AG09309 (cell line): ENCODE results near the gene LRRC1.

Source experiments
- DNase-seq: peaks from one replicate; pipeline ENCODE4 v3.0.0-alpha.2; 2010; ENCODE audit warnings: low read depth
- H3K4me3 ChIP-seq: 2 replicates; pipeline ENCODE4 v1.5.1; 2011; ENCODE audit warnings: mild to moderate bottlenecking, low read depth, low read length, moderate library complexity; ENCODE audit not compliant: control insufficient read depth
- TF ChIP-seq, protein P1 (sequence below): IDR thresholded peaks from 2 replicates; pipeline ENCODE4 v1.5.1; 2011; ENCODE audit warnings: mild to moderate bottlenecking, low read depth, low read length, inconsistent platforms; ENCODE audit not compliant: insufficient read depth, control insufficient read depth; ENCODE audit errors: missing control alignments

Gene LRRC1

DNA sequence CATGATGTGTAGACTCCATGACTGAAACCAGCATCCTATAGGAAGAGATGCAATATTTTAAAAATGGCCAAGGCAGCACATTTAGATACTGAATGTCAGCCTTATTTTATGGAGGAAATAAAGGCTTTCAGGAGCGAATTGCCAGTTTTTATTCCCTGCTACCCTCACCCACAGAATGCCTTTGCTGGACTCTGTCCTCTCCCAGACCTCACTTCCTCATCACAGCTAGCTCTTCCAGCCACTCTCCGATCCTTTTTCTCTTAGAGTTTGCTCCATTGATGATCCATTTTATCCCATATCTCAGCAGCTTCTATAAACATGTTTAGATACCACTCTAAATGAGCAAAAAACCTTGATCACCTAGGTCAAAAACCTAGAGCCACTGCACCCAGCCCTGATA is 137.7 kb downstream of the LRRC1 start:
- no peak overlapping the region for H3K4me3 ChIP-seq
- DNase-seq, result no peak
- TF ChIP-seq, protein P1, sequence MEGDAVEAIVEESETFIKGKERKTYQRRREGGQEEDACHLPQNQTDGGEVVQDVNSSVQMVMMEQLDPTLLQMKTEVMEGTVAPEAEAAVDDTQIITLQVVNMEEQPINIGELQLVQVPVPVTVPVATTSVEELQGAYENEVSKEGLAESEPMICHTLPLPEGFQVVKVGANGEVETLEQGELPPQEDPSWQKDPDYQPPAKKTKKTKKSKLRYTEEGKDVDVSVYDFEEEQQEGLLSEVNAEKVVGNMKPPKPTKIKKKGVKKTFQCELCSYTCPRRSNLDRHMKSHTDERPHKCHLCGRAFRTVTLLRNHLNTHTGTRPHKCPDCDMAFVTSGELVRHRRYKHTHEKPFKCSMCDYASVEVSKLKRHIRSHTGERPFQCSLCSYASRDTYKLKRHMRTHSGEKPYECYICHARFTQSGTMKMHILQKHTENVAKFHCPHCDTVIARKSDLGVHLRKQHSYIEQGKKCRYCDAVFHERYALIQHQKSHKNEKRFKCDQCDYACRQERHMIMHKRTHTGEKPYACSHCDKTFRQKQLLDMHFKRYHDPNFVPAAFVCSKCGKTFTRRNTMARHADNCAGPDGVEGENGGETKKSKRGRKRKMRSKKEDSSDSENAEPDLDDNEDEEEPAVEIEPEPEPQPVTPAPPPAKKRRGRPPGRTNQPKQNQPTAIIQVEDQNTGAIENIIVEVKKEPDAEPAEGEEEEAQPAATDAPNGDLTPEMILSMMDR, result no peak

DNA sequence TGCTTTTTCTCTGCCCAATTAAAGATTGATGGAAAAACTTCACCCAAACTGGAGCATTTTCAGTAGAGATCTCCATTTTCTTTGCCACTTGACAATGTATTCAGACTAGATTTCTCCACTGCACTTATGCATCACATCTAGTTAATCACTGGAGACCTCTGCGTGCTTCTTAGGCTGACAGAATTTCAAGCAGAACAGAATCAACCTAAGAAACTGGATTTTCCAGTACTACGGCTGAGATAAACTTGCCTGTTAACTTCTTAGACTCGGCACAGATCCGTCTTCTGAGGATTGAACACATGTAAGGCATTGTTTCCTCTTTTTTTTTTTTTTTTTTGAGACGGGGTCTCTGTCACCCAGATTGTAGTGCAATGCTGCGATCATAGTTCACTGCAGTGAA is 139.2 kb downstream of the LRRC1 start:
- DNase-seq, result no peak
- H3K4me3 ChIP-seq, result no peak overlapping the region
- TF ChIP-seq, protein P1, result no peak

DNA sequence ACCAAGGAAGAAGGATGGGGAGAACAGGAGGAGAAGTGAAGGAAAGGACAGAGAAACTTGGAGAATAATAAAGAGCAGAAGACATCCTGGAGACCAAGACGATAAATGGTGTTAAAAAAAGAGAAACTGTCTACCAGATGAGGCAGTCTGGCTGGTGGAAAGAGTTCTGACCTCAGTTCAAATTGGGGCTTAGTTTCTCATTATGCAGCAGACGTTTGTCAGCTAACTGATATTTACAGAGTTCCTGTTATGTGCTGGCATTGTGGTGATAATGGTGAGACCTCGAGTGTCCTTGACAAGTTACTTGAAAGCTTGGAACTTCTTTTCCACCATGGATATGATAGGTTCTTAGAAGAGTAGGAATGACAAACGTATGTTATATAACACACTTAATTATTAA is 142.7 kb downstream of the LRRC1 start:
- TF ChIP-seq, protein P1, result no peak
- no peak overlapping the region for H3K4me3 ChIP-seq
- DNase-seq, result no peak

DNA sequence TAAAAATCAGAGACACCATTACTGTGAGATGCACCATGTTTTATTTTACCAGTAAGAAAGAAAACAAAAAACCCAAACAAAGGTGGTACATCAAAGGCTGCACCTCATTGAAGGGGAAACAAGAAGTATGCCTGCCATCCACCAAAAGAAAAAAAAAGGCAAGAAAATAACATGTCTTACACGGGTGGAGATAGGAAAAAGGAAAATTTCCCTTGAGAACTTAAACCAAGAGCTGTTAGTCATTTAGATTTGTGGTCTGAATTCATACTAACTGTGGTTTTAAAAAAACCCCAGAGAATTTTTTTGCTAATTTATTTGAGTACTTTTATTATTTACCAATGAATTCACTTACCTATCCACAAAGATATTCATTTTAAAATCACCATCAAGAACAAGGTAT is 144.0 kb downstream of the LRRC1 start:
- no peak for DNase-seq

DNA sequence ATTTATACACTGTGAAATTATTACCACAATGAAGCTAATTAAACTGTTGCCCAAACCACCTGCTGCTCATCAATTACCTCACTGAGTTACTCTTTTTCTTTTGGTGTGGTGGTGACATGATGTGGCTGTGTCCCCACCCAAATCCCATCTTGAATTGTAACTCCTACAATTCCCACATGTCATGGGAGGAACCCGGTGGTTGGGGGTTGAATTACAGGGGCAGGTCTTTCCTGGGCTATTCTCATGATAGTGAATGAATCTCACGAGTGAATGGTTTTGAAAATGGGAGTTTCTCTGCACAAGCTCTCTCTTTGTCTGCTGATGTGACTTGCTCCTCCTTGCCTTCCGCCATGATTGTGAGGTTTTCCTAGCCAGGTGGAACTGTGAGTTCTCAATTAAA is 145.0 kb downstream of the LRRC1 start:
- no peak overlapping the region for H3K4me3 ChIP-seq
- no peak for DNase-seq
- TF ChIP-seq, protein P1, result no peak

More for the DNA sequence above, 144.0 kb downstream of the LRRC1 start:
- TF ChIP-seq, protein P1, result no peak
- no peak overlapping the region for H3K4me3 ChIP-seq

DNA sequence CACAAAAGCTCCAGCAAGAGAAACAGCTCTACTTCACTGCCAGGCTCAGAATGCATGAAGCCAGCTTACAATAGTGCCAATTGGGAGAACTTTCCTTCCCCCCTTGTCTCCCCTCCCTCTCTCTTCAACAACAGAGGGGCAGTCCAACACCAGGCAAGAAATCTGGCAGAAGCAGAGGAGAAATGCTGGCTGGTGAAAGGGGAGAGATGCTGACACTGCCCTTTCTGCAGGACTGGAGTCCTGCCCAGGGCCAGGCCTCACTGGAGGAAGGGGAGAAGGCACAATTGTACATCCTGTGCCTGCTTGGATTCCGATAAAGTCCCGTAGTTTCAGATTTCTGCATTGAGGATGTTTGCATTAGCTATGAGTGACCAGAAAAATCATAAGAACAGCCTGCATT is 148.6 kb downstream of the LRRC1 start:
- H3K4me3 ChIP-seq, result no peak overlapping the region
- TF ChIP-seq, protein P1, result no peak
- no peak for DNase-seq

DNA sequence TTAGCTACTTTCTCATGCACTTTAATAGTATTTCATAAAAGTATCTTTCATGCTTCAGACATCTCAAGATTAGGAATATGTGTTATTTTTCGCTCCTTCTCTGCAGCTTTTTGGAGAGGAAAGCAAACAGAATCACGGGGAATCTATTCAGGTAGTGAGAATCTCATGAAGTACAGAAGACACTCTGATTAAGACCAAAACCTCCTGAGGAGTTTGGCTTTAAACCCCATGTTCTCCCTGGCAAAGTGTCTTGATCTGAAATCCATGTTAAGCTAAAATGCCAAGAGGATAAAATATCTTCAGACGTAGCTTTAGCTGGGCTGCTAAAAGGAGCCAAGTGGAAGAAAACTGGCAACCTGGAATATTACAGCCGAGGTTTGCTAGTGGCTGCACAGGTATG is 149.3 kb downstream of the LRRC1 start:
- no peak overlapping the region for H3K4me3 ChIP-seq
- no peak for DNase-seq
- TF ChIP-seq, protein P1, result no peak
